OCI-LY7 (cell line): ENCODE results near the gene RDH14.

Source experiments
- EZH2phosphoT487 ChIP-seq: fragments of 200-600 bp; sonication (generic); IDR thresholded peaks from 2 replicates; pipeline ENCODE4 v1.6.1; 2018; ENCODE audit warnings: low read depth, borderline replicate concordance, mild to moderate bottlenecking, mixed run types, antibody characterized with exemption, low read length, moderate library complexity, mixed read lengths
- TF ChIP-seq, protein P1 (sequence below): fragments of 200-600 bp; sonication (generic); conservative IDR thresholded peaks from 2 replicates; pipeline ENCODE4 v1.5.1; 2014; ENCODE audit warnings: mild to moderate bottlenecking, antibody characterized with exemption, low read length, moderate library complexity, mixed read lengths

DNA sequence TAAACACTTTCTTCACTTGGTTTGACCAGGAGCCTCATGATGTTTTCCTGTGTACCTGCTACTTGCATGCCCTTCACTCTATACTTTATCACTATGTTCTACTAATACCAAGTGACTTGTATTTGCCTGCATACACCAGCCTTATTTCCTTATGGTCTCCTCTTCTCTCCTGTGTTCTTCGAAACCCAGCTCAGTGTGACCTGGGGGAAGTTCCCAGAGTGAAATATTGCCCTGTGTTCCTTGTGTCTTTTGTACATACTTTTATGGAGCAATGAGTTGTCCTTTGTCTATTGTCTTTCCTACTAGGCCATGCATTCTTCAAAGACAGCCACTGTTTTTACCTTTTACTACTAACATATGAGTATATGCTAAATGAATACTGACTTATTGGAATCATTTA is 28.3 kb upstream of the RDH14 start:
- TF ChIP-seq, protein P1, sequence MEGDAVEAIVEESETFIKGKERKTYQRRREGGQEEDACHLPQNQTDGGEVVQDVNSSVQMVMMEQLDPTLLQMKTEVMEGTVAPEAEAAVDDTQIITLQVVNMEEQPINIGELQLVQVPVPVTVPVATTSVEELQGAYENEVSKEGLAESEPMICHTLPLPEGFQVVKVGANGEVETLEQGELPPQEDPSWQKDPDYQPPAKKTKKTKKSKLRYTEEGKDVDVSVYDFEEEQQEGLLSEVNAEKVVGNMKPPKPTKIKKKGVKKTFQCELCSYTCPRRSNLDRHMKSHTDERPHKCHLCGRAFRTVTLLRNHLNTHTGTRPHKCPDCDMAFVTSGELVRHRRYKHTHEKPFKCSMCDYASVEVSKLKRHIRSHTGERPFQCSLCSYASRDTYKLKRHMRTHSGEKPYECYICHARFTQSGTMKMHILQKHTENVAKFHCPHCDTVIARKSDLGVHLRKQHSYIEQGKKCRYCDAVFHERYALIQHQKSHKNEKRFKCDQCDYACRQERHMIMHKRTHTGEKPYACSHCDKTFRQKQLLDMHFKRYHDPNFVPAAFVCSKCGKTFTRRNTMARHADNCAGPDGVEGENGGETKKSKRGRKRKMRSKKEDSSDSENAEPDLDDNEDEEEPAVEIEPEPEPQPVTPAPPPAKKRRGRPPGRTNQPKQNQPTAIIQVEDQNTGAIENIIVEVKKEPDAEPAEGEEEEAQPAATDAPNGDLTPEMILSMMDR = no peak
- TF ChIP-seq EZH2phosphoT487 = no peak
